CD4-positive, alpha-beta T cell treated with Interleukin-1 beta for 1 hour (primary cell): Measurements from ENCODE around the gene FAM78B.

ENCODE experiments used
- DNase-seq, 2 donors: peaks; one replicate each; pipeline ENCODE4 v3.0.0-alpha.2; 2020 to 2022

FAM78B gene

GRCh38 chr1:166063701-166064100 lies 103.1 kb downstream of the FAM78B start:
- no peak for DNase-seq

DNA sequence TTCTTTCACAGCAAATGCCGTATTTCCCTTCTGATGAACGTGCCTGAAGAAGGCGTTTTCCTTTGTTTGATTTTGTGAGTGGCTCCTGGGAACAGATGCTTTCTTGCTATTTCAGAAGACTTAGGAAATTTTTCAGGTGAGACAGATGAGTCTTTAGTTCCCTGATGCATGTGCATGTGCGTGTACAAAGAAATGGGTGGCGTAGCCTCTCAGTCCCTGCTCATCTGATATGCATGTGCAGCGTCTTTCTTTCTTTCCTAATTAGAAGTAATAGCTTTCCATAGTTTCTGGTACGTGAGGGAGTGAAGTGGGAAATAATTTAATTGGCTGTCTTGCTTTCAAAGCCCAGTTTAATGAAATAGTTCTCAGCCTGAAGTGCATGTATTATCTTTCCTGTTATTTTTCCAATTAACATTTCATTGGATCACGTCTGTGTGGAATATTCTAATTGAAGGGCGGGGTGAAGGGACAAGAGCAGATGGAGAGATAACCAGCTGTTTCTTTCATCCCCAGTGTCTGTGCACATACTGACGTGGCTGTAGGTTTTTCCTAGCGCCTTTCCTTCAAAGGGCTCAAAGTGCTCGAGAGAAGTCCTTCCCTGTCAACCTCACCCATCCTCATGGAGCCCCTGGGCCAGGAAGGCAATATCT lies 104.3 kb downstream of the FAM78B start:
- DNase-seq = no peak

DNA sequence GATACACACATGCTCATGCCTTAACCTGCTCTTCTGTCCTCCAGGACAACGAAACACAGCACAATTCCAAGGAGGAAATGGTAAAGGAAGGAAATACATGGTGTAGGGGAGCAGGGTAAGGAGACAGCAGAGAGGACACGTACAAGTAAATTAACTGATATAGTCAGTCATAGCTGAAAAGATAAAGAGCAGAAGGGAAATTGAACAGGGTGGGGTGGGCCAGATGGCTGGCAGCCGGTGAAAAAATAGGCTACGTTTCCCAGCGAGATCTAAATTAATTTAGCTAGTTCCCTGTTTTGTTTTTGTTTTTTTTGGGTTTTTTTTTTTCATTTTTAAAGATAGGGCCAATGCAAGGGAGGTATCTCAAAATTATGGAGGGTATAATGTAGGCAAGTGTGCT lies 109.2 kb downstream of the FAM78B start:
- no peak for DNase-seq

DNA sequence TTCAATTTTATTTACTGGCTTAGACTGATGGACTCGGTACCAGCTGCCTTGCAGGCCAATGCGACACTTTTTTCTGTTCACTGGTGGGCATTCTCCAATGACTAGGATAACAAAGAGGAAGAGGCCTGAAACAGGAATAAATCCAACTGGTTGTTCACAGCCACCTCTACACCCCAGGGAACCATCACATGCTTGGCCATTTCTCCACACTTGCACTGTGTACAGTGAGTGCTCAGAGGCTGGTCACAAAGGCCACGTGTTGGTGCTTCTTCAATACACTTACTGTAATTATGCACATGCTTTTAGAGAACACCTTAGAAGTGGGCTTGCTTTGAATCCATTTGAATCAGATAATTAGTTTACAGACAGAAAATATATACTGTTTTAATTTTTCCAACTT lies 113.4 kb downstream of the FAM78B start:
- DNase-seq = no peak

GRCh38 chr1:166040202-166040997 lies 126.4 kb downstream of the FAM78B start:
- no peak for DNase-seq

GRCh38 chr1:166039436-166040201 lies 127.2 kb downstream of the FAM78B start:
- no peak for DNase-seq

- no peak for DNase-seq
Observed at GRCh38 chr1:166036092-166036491, 130.7 kb downstream of the FAM78B start.

- DNase-seq = no peak
Observed at GRCh38 chr1:166032572-166033371, 134.0 kb downstream of the FAM78B start.

GRCh38 chr1:166031932-166032571 lies 134.7 kb downstream of the FAM78B start:
- DNase-seq = no peak

- no peak for DNase-seq
Observed at GRCh38 chr1:166029196-166029945, 137.4 kb downstream of the FAM78B start.

- no peak for DNase-seq
Observed at GRCh38 chr1:166026555-166026954, 140.2 kb downstream of the FAM78B start.

GRCh38 chr1:166026143-166026542 lies 140.7 kb downstream of the FAM78B start:
- no peak for DNase-seq

GRCh38 chr1:166020210-166020609 lies 146.6 kb downstream of the FAM78B start:
- DNase-seq = no peak
